ENCODE results near the gene DMKN. TPM values are rescaled to one million over a fixed set of nuclear protein-coding genes. Genes with fewer than 3 reads are reported as not detected.

The DMKN gene
- total RNA-seq, 1 donor from 2014 or later, result 200 TPM

GRCh38 chr19:35546532-35546931, 33.1 kb upstream of the DMKN start:
- H3K4me3 ChIP-seq (ENCODE audit: low read depth, low read length), result peak overlapping the region; percentile 98
- no peak for DNase-seq (ENCODE audit: low read depth)
- TF ChIP-seq, protein P1, sequence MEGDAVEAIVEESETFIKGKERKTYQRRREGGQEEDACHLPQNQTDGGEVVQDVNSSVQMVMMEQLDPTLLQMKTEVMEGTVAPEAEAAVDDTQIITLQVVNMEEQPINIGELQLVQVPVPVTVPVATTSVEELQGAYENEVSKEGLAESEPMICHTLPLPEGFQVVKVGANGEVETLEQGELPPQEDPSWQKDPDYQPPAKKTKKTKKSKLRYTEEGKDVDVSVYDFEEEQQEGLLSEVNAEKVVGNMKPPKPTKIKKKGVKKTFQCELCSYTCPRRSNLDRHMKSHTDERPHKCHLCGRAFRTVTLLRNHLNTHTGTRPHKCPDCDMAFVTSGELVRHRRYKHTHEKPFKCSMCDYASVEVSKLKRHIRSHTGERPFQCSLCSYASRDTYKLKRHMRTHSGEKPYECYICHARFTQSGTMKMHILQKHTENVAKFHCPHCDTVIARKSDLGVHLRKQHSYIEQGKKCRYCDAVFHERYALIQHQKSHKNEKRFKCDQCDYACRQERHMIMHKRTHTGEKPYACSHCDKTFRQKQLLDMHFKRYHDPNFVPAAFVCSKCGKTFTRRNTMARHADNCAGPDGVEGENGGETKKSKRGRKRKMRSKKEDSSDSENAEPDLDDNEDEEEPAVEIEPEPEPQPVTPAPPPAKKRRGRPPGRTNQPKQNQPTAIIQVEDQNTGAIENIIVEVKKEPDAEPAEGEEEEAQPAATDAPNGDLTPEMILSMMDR (conservative IDR thresholded peaks at IDR 0.05; ENCODE audit: low read depth, low read length), result no peak

DNA sequence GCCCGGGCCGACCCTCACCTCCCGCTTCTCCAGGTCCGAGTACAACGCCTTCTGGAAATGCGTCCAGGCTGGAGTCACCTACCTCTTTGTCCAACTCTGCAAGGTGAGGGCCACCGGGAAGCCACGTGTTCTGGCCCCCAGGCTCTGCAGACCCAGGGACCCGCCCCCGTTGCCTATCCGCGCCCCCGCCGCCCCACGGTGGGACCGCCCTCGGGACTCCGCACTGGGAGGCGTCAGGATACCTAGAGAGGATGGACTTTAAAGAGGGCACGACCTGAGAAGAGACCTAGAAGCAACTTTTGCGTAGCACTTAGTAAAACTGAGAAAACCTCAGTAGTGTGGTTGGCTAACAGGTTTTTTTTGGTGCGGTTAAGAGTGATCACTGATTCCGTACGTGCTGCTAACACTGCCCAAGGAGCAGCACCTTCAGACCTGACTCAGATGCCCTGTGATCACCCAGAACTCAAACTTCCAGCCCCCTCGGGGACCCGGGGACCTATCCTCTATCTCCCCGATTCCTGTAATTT, 32.5 kb upstream of the DMKN start:
- no peak for DNase-seq (ENCODE audit: low read depth)
- H3K4me3 ChIP-seq (ENCODE audit: low read depth, low read length), result peak overlapping the region; percentile 98
- TF ChIP-seq, protein P1 (conservative IDR thresholded peaks at IDR 0.05; ENCODE audit: low read depth, low read length), result no peak

DNA sequence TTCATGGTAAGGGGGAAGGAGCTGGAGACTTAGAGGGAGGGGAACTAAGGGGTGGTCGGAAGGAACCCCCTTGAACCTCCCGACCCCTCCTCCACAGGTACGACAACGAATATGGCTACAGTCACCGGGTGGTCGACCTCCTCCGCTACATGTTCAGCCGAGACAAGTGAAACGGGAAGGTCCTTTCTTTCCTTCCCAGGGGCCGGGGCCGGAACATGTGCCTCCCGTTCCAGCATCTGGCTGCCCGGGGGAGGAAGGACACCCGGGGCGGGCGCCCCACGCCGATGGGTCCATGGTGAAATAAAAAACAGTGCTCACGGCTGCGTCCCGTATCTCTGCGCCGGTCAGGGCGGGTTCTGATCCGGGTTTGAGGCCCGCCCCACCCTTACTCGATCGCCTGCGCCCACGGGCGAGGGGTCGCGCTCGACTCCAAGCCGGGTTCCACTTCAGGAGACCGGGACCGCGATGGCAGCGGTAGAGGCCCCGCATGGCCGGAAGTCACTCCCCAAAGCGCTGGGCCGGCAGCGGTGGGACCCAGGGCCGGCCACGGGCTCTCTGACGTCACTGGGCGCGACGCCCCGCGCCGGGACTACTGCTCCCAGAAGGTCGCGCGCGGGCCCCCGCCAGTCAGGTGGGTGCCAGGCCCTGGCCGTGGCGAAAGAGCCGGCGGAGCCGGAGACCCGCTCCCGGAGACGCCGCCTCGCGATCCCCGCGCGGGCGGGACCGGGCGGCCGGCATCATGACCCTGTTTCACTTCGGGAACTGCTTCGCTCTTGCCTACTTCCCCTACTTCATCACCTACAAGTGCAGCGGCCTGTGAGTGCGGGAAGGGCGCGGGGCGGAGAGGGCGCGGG, 31.8 kb upstream of the DMKN start, which contains the start of gene TMEM147:
TMEM147 (plus strand) TSS at position 626 of the 854 bp plus-strand sequence; CDS start at position 740, 114 bp downstream.
- DNase-seq (ENCODE audit: low read depth), result no peak
- H3K4me3 ChIP-seq (ENCODE audit: low read depth, low read length), result peak within 1 kb of the TSS; percentile 98
- TF ChIP-seq, protein P1 (conservative IDR thresholded peaks at IDR 0.05; ENCODE audit: low read depth, low read length), result no peak

DNA sequence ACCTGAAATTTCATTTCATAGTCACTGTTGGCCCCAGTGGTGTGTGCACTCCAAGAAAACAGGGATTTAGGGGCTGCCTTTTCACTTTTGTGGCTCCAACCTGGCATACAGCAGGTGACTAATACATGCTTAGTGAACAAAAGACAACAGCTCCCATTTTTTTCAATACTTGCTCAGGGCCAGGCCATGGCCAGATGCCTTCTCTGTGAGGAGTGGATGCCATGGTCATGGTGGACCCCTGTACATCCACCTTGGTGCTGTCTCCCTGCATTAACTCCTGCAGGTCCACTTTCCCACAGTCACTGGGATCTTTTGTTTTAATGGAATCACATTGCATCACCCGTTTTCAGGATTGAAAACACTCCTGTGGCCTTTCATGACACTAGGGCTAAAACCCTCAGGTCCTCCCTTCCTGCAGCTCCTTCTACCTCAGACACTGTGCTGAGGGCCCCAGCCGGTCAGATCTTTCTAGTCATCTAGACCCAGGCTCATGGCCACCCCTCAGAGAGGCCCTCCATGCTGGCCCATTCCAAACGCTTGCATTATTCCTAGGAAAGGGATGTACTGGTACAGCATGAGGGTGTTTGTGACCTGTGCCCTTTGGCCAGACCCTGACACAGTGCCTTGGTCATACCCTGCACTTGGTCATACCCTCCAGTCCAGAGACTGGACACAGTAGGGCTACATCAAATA, 30.8 kb upstream of the DMKN start:
- DNase-seq (ENCODE audit: low read depth), result no peak
- TF ChIP-seq, protein P1 (conservative IDR thresholded peaks at IDR 0.05; ENCODE audit: low read depth, low read length), result no peak
- peak overlapping the region; percentile 98 for H3K4me3 ChIP-seq (ENCODE audit: low read depth, low read length)

- H3K4me3 ChIP-seq (ENCODE audit: low read depth, low read length), result no peak overlapping the region
- TF ChIP-seq, protein P1 (conservative IDR thresholded peaks at IDR 0.05; ENCODE audit: low read depth, low read length), result no peak
- DNase-seq (ENCODE audit: low read depth), result no peak
Measured at GRCh38 chr19:35543280-35544109, 30.0 kb upstream of the DMKN start.

DNA sequence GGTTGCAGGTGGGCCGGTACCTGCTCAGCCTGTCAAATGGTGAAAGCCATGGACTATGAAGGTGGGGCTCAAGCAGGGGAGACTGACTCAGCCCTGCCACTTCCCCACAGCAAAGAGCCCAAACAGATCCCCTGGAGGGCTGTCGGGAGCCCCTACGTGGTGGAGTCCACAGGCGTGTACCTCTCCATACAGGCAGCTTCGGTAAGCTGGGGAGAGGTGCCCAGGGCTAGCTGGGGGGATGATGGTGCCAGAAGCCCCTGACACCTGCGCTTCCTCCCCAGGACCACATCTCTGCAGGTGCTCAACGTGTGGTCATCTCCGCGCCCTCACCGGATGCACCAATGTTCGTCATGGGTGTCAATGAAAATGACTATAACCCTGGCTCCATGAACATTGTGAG, 28.8 kb upstream of the DMKN start:
- TF ChIP-seq, protein P1 (conservative IDR thresholded peaks at IDR 0.05; ENCODE audit: low read depth, low read length), result no peak
- no peak overlapping the region for H3K4me3 ChIP-seq (ENCODE audit: low read depth, low read length)
- DNase-seq (ENCODE audit: low read depth), result no peak

Measured in epithelial cell of proximal tubule (primary cell).